HepG2 (cell line): ENCODE data around the gene CERS3. TPM values are rescaled to one million over a fixed set of nuclear protein-coding genes. Genes with fewer than 3 reads are reported as not detected.

Experiments
- ARNT ChIP-seq: fragments of 450-650 bp; IDR thresholded peaks from 2 replicates; pipeline ENCODE4 v1.6.1; 2017
- BRCA1 ChIP-seq: sonication (generic); formaldehyde crosslinking; IDR thresholded peaks from 2 replicates; pipeline ENCODE4 v1.4.0; 2020; ENCODE audit warnings: missing genetic modification reagents
- FOXK1 ChIP-seq: sonication (generic); formaldehyde crosslinking; IDR thresholded peaks from 2 replicates; pipeline ENCODE4 v1.4.0; 2020; ENCODE audit warnings: low read depth, missing genetic modification reagents, borderline replicate concordance
- GLI4 ChIP-seq: sonication (generic); formaldehyde crosslinking; IDR thresholded peaks from 2 replicates; pipeline ENCODE4 v1.5.1; 2020; ENCODE audit warnings: missing genetic modification reagents, mild to moderate bottlenecking, moderate library complexity, borderline replicate concordance
- HNRNPH1 ChIP-seq: fragments of 200-400 bp; formaldehyde crosslinking; optimal IDR thresholded peaks from 2 replicates; pipeline ENCODE3; 2017; ENCODE audit warnings: mild to moderate bottlenecking, low read depth, low read length
- KDM4B ChIP-seq: sonication (generic); formaldehyde crosslinking; IDR thresholded peaks from 2 replicates; pipeline ENCODE4 v1.4.0; 2020; ENCODE audit warnings: missing genetic modification reagents
- MIER3 ChIP-seq: IDR thresholded peaks from 2 replicates; pipeline ENCODE4 v1.6.1; 2016; ENCODE audit warnings: missing compliant biosample characterization, borderline replicate concordance
- NCOA5 ChIP-seq: sonication (generic); formaldehyde crosslinking; IDR thresholded peaks from 2 replicates; pipeline ENCODE4 v1.4.0; 2020; ENCODE audit warnings: missing genetic modification reagents
- RCOR2 ChIP-seq: IDR thresholded peaks from 2 replicates; pipeline ENCODE4 v1.6.1; 2016; ENCODE audit warnings: missing biosample characterization, missing genetic modification reagents
- TAF15 ChIP-seq: fragments of 200-400 bp; formaldehyde crosslinking; IDR thresholded peaks from one replicate; pipeline ENCODE4 v1.6.1; 2018; ENCODE audit warnings: mild to moderate bottlenecking, low read depth, low read length; ENCODE audit not compliant: poor library complexity, severe bottlenecking
- TCF12 ChIP-seq, 2 experiments: fragments of 450-650 bp in 1 of 2; sonication (generic) in 1 of 2; formaldehyde crosslinking in 1 of 2; IDR thresholded peaks; 2 replicates each; pipeline versions ENCODE4 v1.6.1 to v1.8.0; 2017 to 2022; ENCODE audit warnings: antibody characterized with exemption in 1 of 2, mild to moderate bottlenecking in 1 of 2, missing genetic modification reagents in 1 of 2, moderate library complexity in 1 of 2
- TMF1 ChIP-seq: sonication (generic); formaldehyde crosslinking; IDR thresholded peaks from 2 replicates; pipeline ENCODE4 v1.8.1; 2022; ENCODE audit warnings: low read depth, missing genetic modification reagents
- U2AF1 ChIP-seq: fragments of 200-400 bp; formaldehyde crosslinking; optimal IDR thresholded peaks from 2 replicates; pipeline ENCODE3; 2017; ENCODE audit warnings: mild to moderate bottlenecking, low read depth, low read length
- ZFY ChIP-seq: sonication (generic); formaldehyde crosslinking; IDR thresholded peaks from 2 replicates; pipeline ENCODE4 v1.4.0; 2020; ENCODE audit warnings: missing genetic modification reagents
- ZNF230 ChIP-seq: sonication (generic); formaldehyde crosslinking; IDR thresholded peaks from 2 replicates; pipeline ENCODE4 v1.4.0; 2020; ENCODE audit warnings: mild to moderate bottlenecking, missing genetic modification reagents
- ZNF264 ChIP-seq: sonication (generic); formaldehyde crosslinking; IDR thresholded peaks from 2 replicates; pipeline ENCODE4 v1.4.0; 2020; ENCODE audit warnings: missing genetic modification reagents
- ZNF660 ChIP-seq: sonication (generic); formaldehyde crosslinking; IDR thresholded peaks from 2 replicates; pipeline ENCODE4 v1.5.1; 2020; ENCODE audit warnings: mild to moderate bottlenecking, low read depth, missing genetic modification reagents, borderline replicate concordance
- ZNF672 ChIP-seq: sonication (generic); formaldehyde crosslinking; IDR thresholded peaks from 2 replicates; pipeline ENCODE4 v1.8.1; 2022; ENCODE audit warnings: missing genetic modification reagents
- ZNF792 ChIP-seq: IDR thresholded peaks from 2 replicates; pipeline ENCODE4 v1.6.1; 2016
- ZSCAN29 ChIP-seq: sonication (generic); formaldehyde crosslinking; conservative IDR thresholded peaks from 2 replicates; pipeline ENCODE4 v1.4.0; 2020; ENCODE audit warnings: mild to moderate bottlenecking, missing genetic modification reagents
- polyA plus RNA-seq, 8 experiments: library from polyadenylated mRNA; depleted of rRNA in 3 of 8; stranded (reverse) in 7 of 8; unstranded in 1 of 8; fragments of >200 nt; fragmentation: Illumina TruSeq in 4 of 8; extraction: Trizol in 4 of 8; gene quantifications; 2 replicates each; pipeline versions ENCODE4 v1.2.1 to v1.2.3, GENCODE V29; 2011 to 2016; ENCODE audit warnings: low read depth in 4 of 8, missing spikeins in 1 of 8, mixed read lengths in 1 of 8; ENCODE audit not compliant: insufficient read depth in 1 of 8
- total RNA-seq, 5 experiments: library from RNA; depleted of rRNA; stranded (reverse); fragments of >200 nt; fragmentation: Illumina TruSeq; extraction: Trizol; gene quantifications; 2 replicates each; pipeline ENCODE4 v1.2.3, GENCODE V29; 2016; ENCODE audit warnings: low read depth in 1 of 5
- TF ChIP-seq, protein P1 (sequence below): sonication (generic); formaldehyde crosslinking; IDR thresholded peaks from 2 replicates; pipeline ENCODE4 v1.8.1; 2023; ENCODE audit warnings: missing genetic modification reagents, mild to moderate bottlenecking, borderline replicate concordance
- TF ChIP-seq, protein P2 (sequence below): sonication (generic); formaldehyde crosslinking; IDR thresholded peaks from 2 replicates; pipeline ENCODE4 v1.4.0; 2020; ENCODE audit warnings: missing genetic modification reagents, borderline replicate concordance
- TF ChIP-seq, protein P3 (sequence below): sonication (generic); formaldehyde crosslinking; IDR thresholded peaks from 2 replicates; pipeline ENCODE4 v1.4.0; 2020; ENCODE audit warnings: missing genetic modification reagents
- TF ChIP-seq, protein P4 (sequence below): sonication (generic); formaldehyde crosslinking; conservative IDR thresholded peaks from 2 replicates; pipeline ENCODE4 v1.8.0; 2022; ENCODE audit warnings: low read depth, missing genetic modification reagents
- TF ChIP-seq, protein P5 (sequence below): sonication (generic); formaldehyde crosslinking; conservative IDR thresholded peaks from 2 replicates; pipeline ENCODE4 v1.5.0; 2020; ENCODE audit warnings: missing genetic modification reagents

The CERS3 gene
- total and polyA plus RNA-seq, 2 of the 13 experiments (the other 11 are each of a cell fraction or from before 2014, with no cell fraction given) = not detected

DNA sequence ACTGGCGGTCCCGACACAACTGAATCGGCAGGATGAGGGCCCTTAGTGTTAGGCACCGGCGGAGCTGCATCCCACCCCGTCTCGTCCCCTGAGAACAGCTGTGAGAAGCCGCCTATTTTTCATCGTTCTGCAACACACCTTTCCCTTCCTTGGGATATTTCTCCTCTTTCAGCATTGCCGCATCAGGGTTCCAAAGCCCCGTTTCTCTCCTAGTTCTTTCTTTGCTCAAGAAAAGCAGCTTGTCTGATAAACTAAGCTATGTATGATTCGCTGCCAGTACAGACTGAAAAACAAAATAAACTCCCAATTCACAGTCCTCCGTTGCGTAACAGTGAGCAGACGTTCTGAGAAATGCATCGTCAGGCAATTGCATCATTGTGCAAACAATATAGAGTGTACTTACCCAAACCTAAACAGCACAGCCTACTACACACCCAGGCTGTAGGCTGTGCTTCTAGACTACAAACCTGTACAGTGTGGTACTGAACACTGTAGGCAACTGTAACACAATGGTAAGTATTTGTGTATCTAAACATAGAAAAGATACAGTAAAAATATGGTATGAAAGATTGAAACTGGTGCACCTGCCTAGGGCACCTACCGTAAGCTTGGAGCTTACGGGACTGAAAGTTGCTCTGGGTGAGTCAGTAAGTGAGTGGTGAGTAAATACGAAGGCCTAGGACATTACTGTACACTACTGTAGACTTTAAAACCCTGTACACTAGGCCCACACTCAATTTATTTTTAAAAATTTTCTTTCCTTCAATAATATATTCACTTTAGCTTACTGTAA lies 178.1 kb downstream of the CERS3 start (continued):
- TF ChIP-seq TCF12 (IDR thresholded peaks at IDR 0.05) (no peak), TCF12 (CRISPR knock-in tag; IDR thresholded peaks at IDR 0.05) (no peak), NCOA5 (CRISPR knock-in tag) (no peak), ARNT (no peak), ZNF660 (CRISPR knock-in tag) (no peak), KDM4B (CRISPR knock-in tag) (no peak), ZSCAN29 (CRISPR knock-in tag) (0 out of 2 replicates have a peak, but pooled peaks have one; percentile 17), MIER3 (CRISPR knock-in tag) (no peak), FOXK1 (peak; percentile 85; the same call in 1 of the 2 replicates), TAF15 (no peak), BRCA1 (CRISPR knock-in tag) (no peak), ZNF230 (no peak), GLI4 (CRISPR knock-in tag) (no peak), HNRNPH1 (no peak), ZNF672 (no peak), ZFY (CRISPR knock-in tag) (no peak), U2AF1 (no peak), RCOR2 (CRISPR knock-in tag) (no peak; the same call in 1 of the 2 replicates), TMF1 (CRISPR knock-in tag) (no peak), ZNF264 (peak; percentile 82), ZNF792 (peak; percentile 79)
- TF ChIP-seq, protein P1, sequence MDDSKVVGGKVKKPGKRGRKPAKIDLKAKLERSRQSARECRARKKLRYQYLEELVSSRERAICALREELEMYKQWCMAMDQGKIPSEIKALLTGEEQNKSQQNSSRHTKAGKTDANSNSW (CRISPR knock-in tag) = no peak
- TF ChIP-seq, protein P2, sequence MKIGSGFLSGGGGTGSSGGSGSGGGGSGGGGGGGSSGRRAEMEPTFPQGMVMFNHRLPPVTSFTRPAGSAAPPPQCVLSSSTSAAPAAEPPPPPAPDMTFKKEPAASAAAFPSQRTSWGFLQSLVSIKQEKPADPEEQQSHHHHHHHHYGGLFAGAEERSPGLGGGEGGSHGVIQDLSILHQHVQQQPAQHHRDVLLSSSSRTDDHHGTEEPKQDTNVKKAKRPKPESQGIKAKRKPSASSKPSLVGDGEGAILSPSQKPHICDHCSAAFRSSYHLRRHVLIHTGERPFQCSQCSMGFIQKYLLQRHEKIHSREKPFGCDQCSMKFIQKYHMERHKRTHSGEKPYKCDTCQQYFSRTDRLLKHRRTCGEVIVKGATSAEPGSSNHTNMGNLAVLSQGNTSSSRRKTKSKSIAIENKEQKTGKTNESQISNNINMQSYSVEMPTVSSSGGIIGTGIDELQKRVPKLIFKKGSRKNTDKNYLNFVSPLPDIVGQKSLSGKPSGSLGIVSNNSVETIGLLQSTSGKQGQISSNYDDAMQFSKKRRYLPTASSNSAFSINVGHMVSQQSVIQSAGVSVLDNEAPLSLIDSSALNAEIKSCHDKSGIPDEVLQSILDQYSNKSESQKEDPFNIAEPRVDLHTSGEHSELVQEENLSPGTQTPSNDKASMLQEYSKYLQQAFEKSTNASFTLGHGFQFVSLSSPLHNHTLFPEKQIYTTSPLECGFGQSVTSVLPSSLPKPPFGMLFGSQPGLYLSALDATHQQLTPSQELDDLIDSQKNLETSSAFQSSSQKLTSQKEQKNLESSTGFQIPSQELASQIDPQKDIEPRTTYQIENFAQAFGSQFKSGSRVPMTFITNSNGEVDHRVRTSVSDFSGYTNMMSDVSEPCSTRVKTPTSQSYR (CRISPR knock-in tag) = no peak
- TF ChIP-seq, protein P3, sequence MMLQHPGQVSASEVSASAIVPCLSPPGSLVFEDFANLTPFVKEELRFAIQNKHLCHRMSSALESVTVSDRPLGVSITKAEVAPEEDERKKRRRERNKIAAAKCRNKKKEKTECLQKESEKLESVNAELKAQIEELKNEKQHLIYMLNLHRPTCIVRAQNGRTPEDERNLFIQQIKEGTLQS = peak; percentile 95
- TF ChIP-seq, protein P4, sequence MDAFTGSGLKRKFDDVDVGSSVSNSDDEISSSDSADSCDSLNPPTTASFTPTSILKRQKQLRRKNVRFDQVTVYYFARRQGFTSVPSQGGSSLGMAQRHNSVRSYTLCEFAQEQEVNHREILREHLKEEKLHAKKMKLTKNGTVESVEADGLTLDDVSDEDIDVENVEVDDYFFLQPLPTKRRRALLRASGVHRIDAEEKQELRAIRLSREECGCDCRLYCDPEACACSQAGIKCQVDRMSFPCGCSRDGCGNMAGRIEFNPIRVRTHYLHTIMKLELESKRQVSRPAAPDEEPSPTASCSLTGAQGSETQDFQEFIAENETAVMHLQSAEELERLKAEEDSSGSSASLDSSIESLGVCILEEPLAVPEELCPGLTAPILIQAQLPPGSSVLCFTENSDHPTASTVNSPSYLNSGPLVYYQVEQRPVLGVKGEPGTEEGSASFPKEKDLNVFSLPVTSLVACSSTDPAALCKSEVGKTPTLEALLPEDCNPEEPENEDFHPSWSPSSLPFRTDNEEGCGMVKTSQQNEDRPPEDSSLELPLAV (CRISPR knock-in tag) = no peak
- TF ChIP-seq, protein P5, sequence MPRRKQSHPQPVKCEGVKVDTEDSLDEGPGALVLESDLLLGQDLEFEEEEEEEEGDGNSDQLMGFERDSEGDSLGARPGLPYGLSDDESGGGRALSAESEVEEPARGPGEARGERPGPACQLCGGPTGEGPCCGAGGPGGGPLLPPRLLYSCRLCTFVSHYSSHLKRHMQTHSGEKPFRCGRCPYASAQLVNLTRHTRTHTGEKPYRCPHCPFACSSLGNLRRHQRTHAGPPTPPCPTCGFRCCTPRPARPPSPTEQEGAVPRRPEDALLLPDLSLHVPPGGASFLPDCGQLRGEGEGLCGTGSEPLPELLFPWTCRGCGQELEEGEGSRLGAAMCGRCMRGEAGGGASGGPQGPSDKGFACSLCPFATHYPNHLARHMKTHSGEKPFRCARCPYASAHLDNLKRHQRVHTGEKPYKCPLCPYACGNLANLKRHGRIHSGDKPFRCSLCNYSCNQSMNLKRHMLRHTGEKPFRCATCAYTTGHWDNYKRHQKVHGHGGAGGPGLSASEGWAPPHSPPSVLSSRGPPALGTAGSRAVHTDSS (CRISPR knock-in tag) = no peak
